ENCODE data around the gene ST6GALNAC4. TPM values are rescaled to one million over a fixed set of nuclear protein-coding genes. Genes with fewer than 3 reads are reported as not detected.

The ST6GALNAC4 gene
- total RNA-seq, 1 donor from 2014 or later, result 21.4 TPM

DNA sequence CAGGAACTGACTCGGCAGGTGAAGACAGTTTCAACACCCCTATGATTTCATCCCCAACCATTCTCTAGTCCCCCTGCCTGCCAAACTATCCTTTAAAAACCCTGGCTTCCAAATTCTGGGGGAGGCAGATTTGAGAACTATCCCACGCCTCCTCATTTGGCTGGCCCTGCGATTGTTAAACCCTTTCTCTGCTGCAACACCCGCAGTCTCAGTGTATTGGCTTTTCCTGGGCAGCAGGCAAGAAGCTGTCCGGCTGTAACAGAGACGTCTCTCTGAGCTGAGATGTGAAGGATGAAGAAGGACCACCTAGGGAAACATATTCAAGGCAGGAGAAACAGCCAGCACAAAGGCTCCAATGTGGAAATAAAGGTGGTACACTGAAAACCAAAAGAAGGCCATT lies 24.0 kb downstream of the ST6GALNAC4 start:
- Mint-ChIP-seq H3K27ac (ENCODE audit: unreplicated experiment) (no peak overlapping the region), H3K27me3 (ENCODE audit: unreplicated experiment) (no peaks in the 10 kb centered on the region), H3K36me3 (ENCODE audit: unreplicated experiment) (peaks cover 41% of the 10 kb centered on the region), H3K9me3 (ENCODE audit: unreplicated experiment) (no peaks in the 10 kb centered on the region), H3K4me3 (ENCODE audit: unreplicated experiment) (no peak overlapping the region), H3K4me1 (ENCODE audit: unreplicated experiment) (peaks cover 13% of the 10 kb centered on the region)
- no peak for DNase-seq (ENCODE audit: extremely low spot score, unreplicated experiment)
- TF ChIP-seq, protein P1, sequence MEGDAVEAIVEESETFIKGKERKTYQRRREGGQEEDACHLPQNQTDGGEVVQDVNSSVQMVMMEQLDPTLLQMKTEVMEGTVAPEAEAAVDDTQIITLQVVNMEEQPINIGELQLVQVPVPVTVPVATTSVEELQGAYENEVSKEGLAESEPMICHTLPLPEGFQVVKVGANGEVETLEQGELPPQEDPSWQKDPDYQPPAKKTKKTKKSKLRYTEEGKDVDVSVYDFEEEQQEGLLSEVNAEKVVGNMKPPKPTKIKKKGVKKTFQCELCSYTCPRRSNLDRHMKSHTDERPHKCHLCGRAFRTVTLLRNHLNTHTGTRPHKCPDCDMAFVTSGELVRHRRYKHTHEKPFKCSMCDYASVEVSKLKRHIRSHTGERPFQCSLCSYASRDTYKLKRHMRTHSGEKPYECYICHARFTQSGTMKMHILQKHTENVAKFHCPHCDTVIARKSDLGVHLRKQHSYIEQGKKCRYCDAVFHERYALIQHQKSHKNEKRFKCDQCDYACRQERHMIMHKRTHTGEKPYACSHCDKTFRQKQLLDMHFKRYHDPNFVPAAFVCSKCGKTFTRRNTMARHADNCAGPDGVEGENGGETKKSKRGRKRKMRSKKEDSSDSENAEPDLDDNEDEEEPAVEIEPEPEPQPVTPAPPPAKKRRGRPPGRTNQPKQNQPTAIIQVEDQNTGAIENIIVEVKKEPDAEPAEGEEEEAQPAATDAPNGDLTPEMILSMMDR (IDR thresholded peaks at IDR 0.05), result no peak

DNA sequence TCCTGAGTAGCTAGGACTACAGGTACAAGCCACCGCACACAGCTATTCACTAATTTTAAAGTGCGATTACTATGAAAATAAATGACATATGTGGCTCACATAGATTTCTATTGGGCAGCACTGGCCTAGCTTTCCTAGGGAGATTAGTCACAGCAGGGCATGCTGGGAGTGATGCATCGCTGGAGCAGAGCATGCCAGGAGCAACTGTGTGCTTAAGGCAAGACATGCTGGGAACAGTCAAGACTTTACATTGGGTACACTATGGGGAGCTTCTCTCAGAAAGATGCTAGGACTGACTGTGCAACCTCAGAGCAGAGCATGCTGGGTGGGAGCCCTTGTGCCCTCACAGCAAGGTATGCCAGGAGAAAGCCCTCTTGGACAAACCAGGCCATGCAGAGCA lies 26.8 kb downstream of the ST6GALNAC4 start:
- DNase-seq (ENCODE audit: extremely low spot score, unreplicated experiment), result no peak
- no peaks in the 10 kb centered on the region for H3K27me3 Mint-ChIP-seq (ENCODE audit: unreplicated experiment)
- H3K9me3 Mint-ChIP-seq (ENCODE audit: unreplicated experiment), result no peaks in the 10 kb centered on the region
- H3K4me1 Mint-ChIP-seq (ENCODE audit: unreplicated experiment), result peaks cover 9% of the 10 kb centered on the region
- H3K4me3 Mint-ChIP-seq (ENCODE audit: unreplicated experiment), result no peak overlapping the region
- peaks cover 45% of the 10 kb centered on the region for H3K36me3 Mint-ChIP-seq (ENCODE audit: unreplicated experiment)
- TF ChIP-seq, protein P1 (IDR thresholded peaks at IDR 0.05), result no peak
- H3K27ac Mint-ChIP-seq (ENCODE audit: unreplicated experiment), result no peak overlapping the region

DNA sequence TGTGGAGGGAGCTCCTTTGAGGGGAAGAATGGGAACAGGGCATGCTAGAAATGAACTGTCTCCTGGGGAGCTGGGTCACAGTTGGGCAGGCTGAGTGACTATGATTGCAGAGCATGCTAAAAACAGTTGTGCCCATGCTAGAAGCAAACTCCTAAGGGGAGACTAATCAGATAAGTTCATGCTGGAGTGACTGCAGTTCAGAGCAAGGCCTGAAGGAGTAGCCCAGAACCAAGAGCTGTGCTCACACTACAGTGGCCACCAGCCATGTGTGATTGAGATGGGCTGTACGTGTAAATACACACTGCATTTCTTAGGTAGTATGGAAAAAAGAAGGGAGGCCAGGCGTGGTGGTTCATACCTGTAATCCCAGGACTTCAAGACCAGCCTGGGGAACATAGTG lies 29.0 kb downstream of the ST6GALNAC4 start:
- Mint-ChIP-seq H3K27me3 (ENCODE audit: unreplicated experiment) (no peaks in the 10 kb centered on the region), H3K27ac (ENCODE audit: unreplicated experiment) (no peak overlapping the region), H3K9me3 (ENCODE audit: unreplicated experiment) (no peaks in the 10 kb centered on the region), H3K36me3 (ENCODE audit: unreplicated experiment) (peaks cover 32% of the 10 kb centered on the region), H3K4me1 (ENCODE audit: unreplicated experiment) (peaks cover 24% of the 10 kb centered on the region), H3K4me3 (ENCODE audit: unreplicated experiment) (no peak overlapping the region)
- no peak for DNase-seq (ENCODE audit: extremely low spot score, unreplicated experiment)
- TF ChIP-seq, protein P1 (IDR thresholded peaks at IDR 0.05), result peak; percentile 13

DNA sequence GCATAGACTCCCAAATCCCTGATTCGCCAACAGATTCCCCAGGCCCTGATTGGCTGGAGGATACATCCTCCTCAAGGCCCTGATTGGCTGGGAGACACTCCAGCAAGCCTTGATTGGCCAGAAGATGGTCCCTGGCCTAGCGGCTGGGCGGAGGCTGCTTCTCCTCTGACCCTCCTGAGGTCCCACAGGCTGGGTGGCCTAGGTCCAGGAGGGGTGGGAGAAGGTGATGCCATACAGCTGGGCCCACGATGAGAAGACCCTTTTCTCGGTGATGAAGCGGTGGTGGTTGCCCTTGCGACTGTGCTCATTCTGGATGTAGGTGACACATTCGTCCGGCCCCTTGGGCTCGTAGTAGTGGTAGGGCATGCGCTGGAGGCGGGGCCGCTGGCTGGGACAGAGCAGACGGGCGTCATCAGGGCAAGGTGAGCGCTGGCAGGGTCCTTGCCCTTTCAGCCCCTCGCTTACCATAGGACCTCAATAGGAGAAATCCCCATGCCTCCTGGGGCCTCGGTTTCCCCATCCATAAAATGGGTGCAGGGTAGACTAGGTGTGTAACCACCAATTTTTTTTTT lies 30.4 kb downstream of the ST6GALNAC4 start:
- H3K27me3 Mint-ChIP-seq (ENCODE audit: unreplicated experiment), result no peaks in the 10 kb centered on the region
- peak overlapping the region; percentile 31 for H3K27ac Mint-ChIP-seq (ENCODE audit: unreplicated experiment)
- no peak overlapping the region for H3K4me3 Mint-ChIP-seq (ENCODE audit: unreplicated experiment)
- H3K9me3 Mint-ChIP-seq (ENCODE audit: unreplicated experiment), result no peaks in the 10 kb centered on the region
- H3K4me1 Mint-ChIP-seq (ENCODE audit: unreplicated experiment), result peaks cover 30% of the 10 kb centered on the region
- no peak for DNase-seq (ENCODE audit: extremely low spot score, unreplicated experiment)
- peaks cover 27% of the 10 kb centered on the region for H3K36me3 Mint-ChIP-seq (ENCODE audit: unreplicated experiment)
- TF ChIP-seq, protein P1 (IDR thresholded peaks at IDR 0.05), result no peak

DNA sequence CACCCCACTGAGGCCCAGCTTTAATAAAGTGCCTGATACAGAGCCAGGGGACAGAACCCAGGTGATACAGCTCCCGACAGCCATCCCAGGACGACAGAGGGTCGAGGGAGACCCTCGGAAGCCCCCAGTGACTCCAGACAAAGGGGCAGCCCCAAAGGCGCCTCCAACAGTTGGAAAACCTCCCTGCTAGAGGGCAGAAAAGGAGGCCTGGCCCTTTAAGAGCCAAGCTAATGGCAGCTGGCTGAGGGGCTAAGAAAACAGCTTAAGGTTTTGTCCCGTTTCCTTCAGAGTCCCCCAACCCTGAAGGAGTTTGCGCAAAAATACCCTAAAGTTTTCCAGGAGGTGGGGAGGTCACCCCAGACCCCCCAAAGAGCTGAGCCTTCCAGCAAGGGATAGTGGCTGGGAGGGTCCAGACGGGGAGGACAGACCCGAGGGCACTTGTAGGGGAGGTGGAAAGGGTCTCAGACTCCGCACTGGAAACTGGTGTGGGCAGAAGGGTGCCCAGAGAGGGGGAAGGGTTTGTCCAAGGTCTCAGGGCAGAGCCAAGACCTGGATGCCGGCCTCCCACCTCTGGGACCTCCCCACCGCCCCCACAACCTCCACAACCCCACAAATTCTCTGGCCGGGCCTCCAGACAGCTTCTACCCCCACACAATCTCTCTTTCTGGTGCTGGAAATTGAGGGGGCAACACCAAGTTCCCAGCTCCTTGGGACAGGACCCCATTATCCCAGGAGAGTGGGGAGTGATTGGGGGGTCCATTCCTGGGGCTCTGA lies 31.1 kb downstream of the ST6GALNAC4 start:
- H3K27ac Mint-ChIP-seq (ENCODE audit: unreplicated experiment), result peak overlapping the region; percentile 78
- no peaks in the 10 kb centered on the region for H3K27me3 Mint-ChIP-seq (ENCODE audit: unreplicated experiment)
- H3K9me3 Mint-ChIP-seq (ENCODE audit: unreplicated experiment), result no peaks in the 10 kb centered on the region
- H3K4me3 Mint-ChIP-seq (ENCODE audit: unreplicated experiment), result no peak overlapping the region
- peaks cover 30% of the 10 kb centered on the region for H3K4me1 Mint-ChIP-seq (ENCODE audit: unreplicated experiment)
- TF ChIP-seq, protein P1 (IDR thresholded peaks at IDR 0.05), result no peak
- no peak for DNase-seq (ENCODE audit: extremely low spot score, unreplicated experiment)
- peaks cover 22% of the 10 kb centered on the region for H3K36me3 Mint-ChIP-seq (ENCODE audit: unreplicated experiment)
